Measurements from ENCODE around the gene PDE3B.
"Not testable (repeated sequence)": the region's sequence is repeated elsewhere in the genome, so short reads cannot be mapped to it uniquely, and the experiment has no call there.

Gene PDE3B

GRCh38 chr11:14703731-14704130 lies 60.1 kb downstream of the PDE3B start:
- ATAC-seq, result no peak
- TF ChIP-seq RARB (CRISPR knock-in tag; IDR thresholded peaks at IDR 0.05), result no peak
- no peak for TF ChIP-seq ZC3H10 (CRISPR knock-in tag; IDR thresholded peaks at IDR 0.05)
- TF ChIP-seq ISL1 (CRISPR knock-in tag; IDR thresholded peaks at IDR 0.05), result no peak
- no peak for TF ChIP-seq ZNF70 (CRISPR knock-in tag; IDR thresholded peaks at IDR 0.05)
- TF ChIP-seq PATZ1 (CRISPR knock-in tag; IDR thresholded peaks at IDR 0.05; ENCODE audit: borderline replicate concordance), result no peak
- TF ChIP-seq POU6F1 (CRISPR knock-in tag; IDR thresholded peaks at IDR 0.05; ENCODE audit: borderline replicate concordance, low read depth), result no peak
- no peak for TF ChIP-seq PPARA (CRISPR knock-in tag; IDR thresholded peaks at IDR 0.05; ENCODE audit: borderline replicate concordance)
- no peak for TF ChIP-seq ZNF8 (CRISPR knock-in tag; IDR thresholded peaks at IDR 0.05)

GRCh38 chr11:14705067-14705466 lies 61.5 kb downstream of the PDE3B start:
- TF ChIP-seq ISL1 (CRISPR knock-in tag; IDR thresholded peaks at IDR 0.05) (no peak), ZC3H10 (CRISPR knock-in tag; IDR thresholded peaks at IDR 0.05) (no peak), OSR1 (CRISPR knock-in tag; IDR thresholded peaks at IDR 0.05) (no peak), RARB (CRISPR knock-in tag; IDR thresholded peaks at IDR 0.05) (no peak), PATZ1 (CRISPR knock-in tag; IDR thresholded peaks at IDR 0.05; ENCODE audit: borderline replicate concordance) (no peak), SNAI2 (CRISPR knock-in tag; IDR thresholded peaks at IDR 0.05) (no peak), ZNF70 (CRISPR knock-in tag; IDR thresholded peaks at IDR 0.05) (no peak), TCF4 (CRISPR knock-in tag; IDR thresholded peaks at IDR 0.05; ENCODE audit: borderline replicate concordance) (no peak)

GRCh38 chr11:14713496-14714244 lies 70.1 kb downstream of the PDE3B start:
- TF ChIP-seq ISL1 (CRISPR knock-in tag; IDR thresholded peaks at IDR 0.05) (no peak), GLIS3 (CRISPR knock-in tag; IDR thresholded peaks at IDR 0.05) (no peak), ZNF8 (CRISPR knock-in tag; IDR thresholded peaks at IDR 0.05) (no peak), ARNTL (CRISPR knock-in tag; IDR thresholded peaks at IDR 0.05; ENCODE audit: borderline replicate concordance, low read depth) (no peak), PPARA (CRISPR knock-in tag; IDR thresholded peaks at IDR 0.05; ENCODE audit: borderline replicate concordance) (no peak), OSR1 (CRISPR knock-in tag; IDR thresholded peaks at IDR 0.05) (no peak), RARB (CRISPR knock-in tag; IDR thresholded peaks at IDR 0.05) (no peak), ZC3H10 (CRISPR knock-in tag; IDR thresholded peaks at IDR 0.05) (no peak), CSDC2 (CRISPR knock-in tag; IDR thresholded peaks at IDR 0.05) (no peak)
- ATAC-seq, result no peak

More at GRCh38 chr11:14705067-14705466, 61.5 kb downstream of the PDE3B start:
- ATAC-seq, result no peak

GRCh38 chr11:14715669-14716068 lies 72.1 kb downstream of the PDE3B start:
- not testable (repeated sequence) for ATAC-seq

GRCh38 chr11:14722496-14722895 lies 78.9 kb downstream of the PDE3B start:
- no peak for ATAC-seq
- no peak for TF ChIP-seq ZFP3 (CRISPR knock-in tag; IDR thresholded peaks at IDR 0.05)

GRCh38 chr11:14725150-14725549 lies 81.5 kb downstream of the PDE3B start:
- TF ChIP-seq ARNTL (CRISPR knock-in tag; IDR thresholded peaks at IDR 0.05; ENCODE audit: borderline replicate concordance, low read depth), result no peak
- no peak for TF ChIP-seq ZNF8 (CRISPR knock-in tag; IDR thresholded peaks at IDR 0.05)

GRCh38 chr11:14727215-14727614 lies 83.6 kb downstream of the PDE3B start:
- ATAC-seq, result no peak
- TF ChIP-seq TSHZ2 (CRISPR knock-in tag; IDR thresholded peaks at IDR 0.05), result no peak
- no peak for TF ChIP-seq TOX (CRISPR knock-in tag; IDR thresholded peaks at IDR 0.05; ENCODE audit: borderline replicate concordance)
- no peak for TF ChIP-seq ZNF565 (CRISPR knock-in tag; conservative IDR thresholded peaks at IDR 0.05; ENCODE audit: low read depth)
- TF ChIP-seq OSR1 (CRISPR knock-in tag; IDR thresholded peaks at IDR 0.05), result no peak
- TF ChIP-seq GLIS3 (CRISPR knock-in tag; IDR thresholded peaks at IDR 0.05), result no peak
- no peak for TF ChIP-seq SNAI2 (CRISPR knock-in tag; IDR thresholded peaks at IDR 0.05)

More at GRCh38 chr11:14725150-14725549, 81.5 kb downstream of the PDE3B start:
- no peak for ATAC-seq

Measured in SK-N-SH treated with all-trans-retinoic acid at 6 μM for 48 hours (cell line).